ENCODE results near the gene XDH.

GRCh38 chr2:31331156-31331555, 83.4 kb downstream of the XDH start:
- TF ChIP-seq CTCF (IDR thresholded peaks at IDR 0.05) (no peak), POLR2A (IDR thresholded peaks at IDR 0.05) (no peak), POLR2AphosphoS5 (IDR thresholded peaks at IDR 0.05; ENCODE audit: insufficient read depth in 1 of 2, low read depth in 1 of 2) (no peak)
